T-cell (primary cell): ENCODE data around the gene SORL1. TPM values are rescaled to one million over a fixed set of nuclear protein-coding genes. Genes with fewer than 3 reads are reported as not detected.

Experiments
- ATAC-seq, 4 experiments: fragments of 200-7000 bp in 3 of 4; fragments of 150-1000 bp in 1 of 4; cut with Tn5 transposase; replicated peaks in 1 of 4; 1 replicate in 3 of 4; 2 replicates in 1 of 4; pipeline ENCODE4 v1.10.0; 2021; ENCODE audit warnings: moderate library complexity in 3 of 4, mild to moderate bottlenecking in 2 of 4, moderate number of reproducible peaks in 1 of 4
- CTCF ChIA-PET, 2 donors: fragments of 300-600 bp; sonication (Branson Sonifier 250); formaldehyde crosslinking; loops; one replicate each; lab custom pipeline; 2022; ENCODE audit warnings: antibody characterized with exemption in 2 of 2; lab: Charles Lee
- POLR2A ChIA-PET, 2 donors: fragments of 300-600 bp; sonication (Branson Sonifier 250); formaldehyde crosslinking; loops; one replicate each; lab custom pipeline; 2022; ENCODE audit warnings: antibody characterized with exemption in 2 of 2; lab: Charles Lee
- DNase-seq, 35 experiments: peaks; one replicate each; pipeline versions ENCODE4 v3.0.0 to v3.0.0-alpha.2; 2013 to 2023
- H3K27ac ChIP-seq: one replicate; pipeline ENCODE4 v1.5.1; 2013; ENCODE audit warnings: low read length
- H3K27me3 ChIP-seq, 2 experiments: replicated peaks in 1 of 2; 1 replicate in 1 of 2; 2 replicates in 1 of 2; pipeline versions ENCODE4 v1.6.1 to v1.7.0; 2013; ENCODE audit warnings: low read length in 1 of 2, mixed read lengths in 1 of 2; ENCODE audit not compliant: control insufficient read depth in 2 of 2, insufficient read depth in 2 of 2; ENCODE audit errors: extremely low read depth in 1 of 2
- H3K36me3 ChIP-seq, 2 donors: 1 replicate in 1 of 2; 2 replicates in 1 of 2; pipeline versions ENCODE4 v1.6.1 to v1.7.0; 2013; ENCODE audit warnings: low read length in 1 of 2; ENCODE audit not compliant: control insufficient read depth in 2 of 2, insufficient read depth in 1 of 2; ENCODE audit errors: extremely low read depth in 1 of 2
- H3K4me1 ChIP-seq, 2 experiments: 1 replicate in 1 of 2; 2 replicates in 1 of 2; pipeline versions ENCODE4 v1.6.1 to v1.7.0; 2013; ENCODE audit warnings: low read length in 2 of 2, mixed read lengths in 1 of 2; ENCODE audit not compliant: insufficient read depth in 2 of 2, control insufficient read depth in 1 of 2; ENCODE audit errors: extremely low read depth in 1 of 2
- H3K4me3 ChIP-seq, 2 donors: 1 replicate in 1 of 2; 2 replicates in 1 of 2; pipeline versions ENCODE4 v1.5.1 to v1.7.0; 2013; ENCODE audit warnings: mild to moderate bottlenecking in 2 of 2, low read length in 1 of 2, moderate library complexity in 1 of 2; ENCODE audit not compliant: control insufficient read depth in 1 of 2; ENCODE audit errors: extremely low read depth in 1 of 2
- H3K9me3 ChIP-seq: 2 replicates; pipeline ENCODE4 v1.7.0; 2013
- H3K27ac Mint-ChIP-seq, 2 donors: one replicate each; pipeline ENCODE4 v1.8.0; 2020 to 2021; ENCODE audit warnings: mild to moderate bottlenecking in 2 of 2, mixed read lengths in 2 of 2
- H3K27me3 Mint-ChIP-seq, 2 donors: one replicate each; pipeline ENCODE4 v1.8.0; 2021 to 2022; ENCODE audit warnings: mixed read lengths in 2 of 2
- H3K36me3 Mint-ChIP-seq: one replicate; pipeline ENCODE4 v1.8.0; 2021; ENCODE audit warnings: mixed read lengths
- H3K4me1 Mint-ChIP-seq, 3 donors: one replicate each; pipeline ENCODE4 v1.8.0; 2020 to 2022; ENCODE audit warnings: mixed read lengths in 3 of 3, mild to moderate bottlenecking in 1 of 3
- H3K4me3 Mint-ChIP-seq, 3 donors: one replicate each; pipeline ENCODE4 v1.8.0; 2020 to 2022; ENCODE audit warnings: mild to moderate bottlenecking in 3 of 3, mixed read lengths in 3 of 3, moderate library complexity in 3 of 3
- H3K9me3 Mint-ChIP-seq, 3 donors: one replicate each; pipeline ENCODE4 v1.8.0; 2020 to 2022; ENCODE audit warnings: mixed read lengths in 3 of 3
- WGBS: methylation state at CpG from one replicate; pipeline ENCODE4 v1.1.5; 2013; ENCODE audit warnings: missing lambda C conversion rate; ENCODE audit not compliant: insufficient coverage; 5-methylcytosine and 5-hydroxymethylcytosine counted together
- total RNA-seq, 35 experiments: library from RNA in 6 of 35; stranded (reverse) in 6 of 35; fragments of 120-200 nt in 1 of 35; gene quantifications; one replicate each; pipeline versions ENCODE4 v1.2.1 to v1.2.4 and lab custom pipeline; 2013 to 2026

SORL1 gene
- total RNA-seq, 5 donors from 2014 or later (not counting 1 experiment from before 2014, with no cell fraction given): 361 to 422 (median 392) TPM

- no peak for ATAC-seq
- Histone ChIP-seq H3K9me3 (no peaks in the 10 kb centered on the region), H3K27me3 (no peaks in the 10 kb centered on the region), H3K4me1 (peaks cover 24 to 77% of the 10 kb centered on the region in 2 experiments), H3K36me3 (peaks cover 18 to 59% of the 10 kb centered on the region in 2 donors), H3K4me3 (no peak overlapping the region), H3K27ac (peak overlapping the region; percentile 82)
- Mint-ChIP-seq H3K9me3 (no peaks in the 10 kb centered on the region), H3K4me1 (peaks cover 67 to 80% (median 75%) of the 10 kb centered on the region in 3 donors), H3K4me3 (peak overlapping the region in 1 of 3 donors; percentile 88), H3K36me3 (peaks cover 46% of the 10 kb centered on the region), H3K27ac (peak overlapping the region; percentile 82 to 92), H3K27me3 (no peaks in the 10 kb centered on the region)
- ChIA-PET POLR2A (interaction anchor here in 1 of 2 donors (1.1 to 1.6 kb wide), 2 partner anchors 15 to 35 kb away, joined by 3 to 5 read pairs; no protein-coding TSS in a partner anchor), CTCF (interaction anchor here (0.6 to 3.3 kb wide), 9 partner anchors 18 to 192 kb away, joined by 3 to 24 read pairs (median 3); partner anchors contain the start of gene SC5D (in 1 of the 2))
- 68% methylated on average over 3 of the region's 4 CpGs for WGBS
- no peak for DNase-seq
Measured at GRCh38 chr11:121483805-121484480, 31.8 kb downstream of the SORL1 start.

GRCh38 chr11:121485216-121485615, 33.1 kb downstream of the SORL1 start:
- peaks cover 24 to 68% of the 10 kb centered on the region in 2 experiments for H3K4me1 ChIP-seq
- no peaks in the 10 kb centered on the region for H3K27me3 ChIP-seq
- ATAC-seq (no peak), DNase-seq (peak in 15 of 35 experiments; percentile 13 to 54 (median 33))
- ChIA-PET POLR2A (interaction anchor here in 1 of 2 donors (0.6 kb wide), 1 partner anchor 80 kb away, joined by 3 read pairs; no protein-coding TSS in a partner anchor), CTCF (interaction anchor here in 1 of 2 donors (0.8 to 2.4 kb wide), 2 partner anchors 35 to 51 kb away, joined by 3 to 7 read pairs; no protein-coding TSS in a partner anchor)
- peak overlapping the region in 1 of 2 donors; percentile 37 for H3K27ac Mint-ChIP-seq
- H3K9me3 Mint-ChIP-seq: no peaks in the 10 kb centered on the region
- peaks cover 53% of the 10 kb centered on the region for H3K36me3 Mint-ChIP-seq
- H3K27ac ChIP-seq: peak overlapping the region; percentile 82
- no peak overlapping the region for H3K4me3 ChIP-seq
- no peaks in the 10 kb centered on the region for H3K27me3 Mint-ChIP-seq
- no peak overlapping the region for H3K4me3 Mint-ChIP-seq
- WGBS: 78% methylated on average over 1 of the region's 7 CpGs
- peaks cover 72 to 80% (median 75%) of the 10 kb centered on the region in 3 donors for H3K4me1 Mint-ChIP-seq
- H3K9me3 ChIP-seq: no peaks in the 10 kb centered on the region
- peaks cover 10 to 61% of the 10 kb centered on the region in 2 donors for H3K36me3 ChIP-seq

- no peaks in the 10 kb centered on the region for H3K27me3 ChIP-seq
- Mint-ChIP-seq H3K4me1 (peaks cover 77 to 78% (median 78%) of the 10 kb centered on the region in 3 donors), H3K27ac (peak overlapping the region; percentile 37 to 45), H3K9me3 (no peaks in the 10 kb centered on the region), H3K4me3 (no peak overlapping the region), H3K27me3 (no peaks in the 10 kb centered on the region), H3K36me3 (peaks cover 58% of the 10 kb centered on the region)
- peaks cover 24 to 60% of the 10 kb centered on the region in 2 experiments for H3K4me1 ChIP-seq
- no peaks in the 10 kb centered on the region for H3K9me3 ChIP-seq
- DNase-seq (no peak), ATAC-seq (no peak)
- peak overlapping the region; percentile 21 for H3K27ac ChIP-seq
- 100% methylated on average over 5 of the region's 5 CpGs for WGBS
- no peak overlapping the region for H3K4me3 ChIP-seq
- CTCF ChIA-PET: interaction anchor here in 1 of 2 donors (0.6 to 0.7 kb wide), 2 partner anchors 42 to 85 kb away, joined by 3 read pairs; no protein-coding TSS in a partner anchor
- POLR2A ChIA-PET: no interaction called here
- H3K36me3 ChIP-seq: peaks cover 13 to 64% of the 10 kb centered on the region in 2 donors
Measured at GRCh38 chr11:121486054-121486453, 33.9 kb downstream of the SORL1 start.

GRCh38 chr11:121487191-121487590, 35.1 kb downstream of the SORL1 start:
- H3K36me3 ChIP-seq: peaks cover 13 to 75% of the 10 kb centered on the region in 2 donors
- Mint-ChIP-seq H3K4me3 (no peak overlapping the region), H3K27me3 (no peaks in the 10 kb centered on the region), H3K9me3 (no peaks in the 10 kb centered on the region), H3K36me3 (peaks cover 68% of the 10 kb centered on the region), H3K27ac (peak overlapping the region; percentile 29 to 45), H3K4me1 (peaks cover 76 to 81% (median 80%) of the 10 kb centered on the region in 3 donors)
- H3K9me3 ChIP-seq: no peaks in the 10 kb centered on the region
- H3K27me3 ChIP-seq: no peaks in the 10 kb centered on the region
- H3K27ac ChIP-seq: no peak overlapping the region
- H3K4me3 ChIP-seq: no peak overlapping the region
- 89% methylated on average over 4 of the region's 6 CpGs for WGBS
- ChIA-PET POLR2A (interaction anchor here in 1 of 2 donors (1.0 kb wide), 1 partner anchor 11 kb away, joined by 3 read pairs; no protein-coding TSS in a partner anchor), CTCF (interaction anchor here in 1 of 2 donors (1.2 kb wide), 1 partner anchor 27 kb away, joined by 3 read pairs; no protein-coding TSS in a partner anchor)
- H3K4me1 ChIP-seq: peaks cover 20 to 48% of the 10 kb centered on the region in 2 experiments
- DNase-seq (no peak), ATAC-seq (no peak)

GRCh38 chr11:121488170-121488569, 36.1 kb downstream of the SORL1 start:
- peak overlapping the region; percentile 32 to 36 for H3K27ac Mint-ChIP-seq
- no peaks in the 10 kb centered on the region for H3K27me3 Mint-ChIP-seq
- POLR2A ChIA-PET: interaction anchor here in 1 of 2 donors (0.5 to 1.0 kb wide), 2 partner anchors 36 to 40 kb away, joined by 3 read pairs; partner anchors contain the start of gene SORL1-AS1
- no peak overlapping the region for H3K4me3 ChIP-seq
- H3K27ac ChIP-seq: no peak overlapping the region
- H3K9me3 Mint-ChIP-seq: no peaks in the 10 kb centered on the region
- no peak for DNase-seq
- no CpG with 5 or more reads among the region's 2 CpGs for WGBS
- no peak for ATAC-seq
- peaks cover 72 to 78% (median 73%) of the 10 kb centered on the region in 3 donors for H3K4me1 Mint-ChIP-seq
- peaks cover 11 to 38% of the 10 kb centered on the region in 2 experiments for H3K4me1 ChIP-seq
- H3K27me3 ChIP-seq: no peaks in the 10 kb centered on the region
- peaks cover 71% of the 10 kb centered on the region for H3K36me3 Mint-ChIP-seq
- H3K4me3 Mint-ChIP-seq: no peak overlapping the region
- peaks cover 13 to 79% of the 10 kb centered on the region in 2 donors for H3K36me3 ChIP-seq
- H3K9me3 ChIP-seq: no peaks in the 10 kb centered on the region
- CTCF ChIA-PET: interaction anchor here in 1 of 2 donors (1.2 kb wide), 1 partner anchor 28 kb away, joined by 3 read pairs; no protein-coding TSS in a partner anchor

GRCh38 chr11:121488641-121489040, 36.5 kb downstream of the SORL1 start:
- peaks cover 13 to 76% of the 10 kb centered on the region in 2 donors for H3K36me3 ChIP-seq
- Mint-ChIP-seq H3K4me3 (no peak overlapping the region), H3K9me3 (no peaks in the 10 kb centered on the region), H3K27ac (peak overlapping the region; percentile 32 to 36), H3K4me1 (peaks cover 72 to 78% (median 73%) of the 10 kb centered on the region in 3 donors), H3K27me3 (no peaks in the 10 kb centered on the region), H3K36me3 (peaks cover 73% of the 10 kb centered on the region)
- ATAC-seq (no peak), DNase-seq (no peak)
- CTCF ChIA-PET: interaction anchor here in 1 of 2 donors (0.6 kb wide), 1 partner anchor 61 kb away, joined by 9 read pairs; no protein-coding TSS in a partner anchor
- WGBS: 88% methylated on average over 2 of the region's 6 CpGs
- H3K9me3 ChIP-seq: no peaks in the 10 kb centered on the region
- no peak overlapping the region for H3K4me3 ChIP-seq
- H3K27ac ChIP-seq: no peak overlapping the region
- peaks cover 6 to 34% of the 10 kb centered on the region in 2 experiments for H3K4me1 ChIP-seq
- H3K27me3 ChIP-seq: no peaks in the 10 kb centered on the region
- POLR2A ChIA-PET: interaction anchor here in 1 of 2 donors (1.0 kb wide), 1 partner anchor 36 kb away, joined by 3 read pairs; the partner anchor contains the start of gene SORL1-AS1
